Psoas muscle (tissue), 8 donors: ENCODE data around the gene SCPEP1. TPM values are rescaled to one million over a fixed set of nuclear protein-coding genes. Genes with fewer than 3 reads are reported as not detected.
A peak's percentile ranks its signal among the peaks of the same experiment; 100 is the strongest.
"Not testable (repeated sequence)": the region's sequence is repeated elsewhere in the genome, so short reads cannot be mapped to it uniquely, and the experiment has no call there.

Source experiments
- ATAC-seq, 4 donors: fragments of 200-7000 bp; cut with Tn5 transposase; one replicate each; pipeline ENCODE4 v1.9.1; 2020; ENCODE audit warnings: moderate library complexity in 3 of 4, mild to moderate bottlenecking in 2 of 4
- DNase-seq, 2 donors: peaks; one replicate each; pipeline ENCODE4 v3.0.0-alpha.2; 2020
- H3K27ac ChIP-seq: fragments of 200-600 bp; one replicate; pipeline ENCODE4 v1.8.0; 2022
- H3K27me3 ChIP-seq, 3 donors: fragments of 200-600 bp in 1 of 3; one replicate each; pipeline versions ENCODE4 v1.6.1 to v1.8.0; 2013 to 2022; ENCODE audit warnings: low read length in 2 of 3, mild to moderate bottlenecking in 2 of 3, moderate library complexity in 1 of 3; ENCODE audit not compliant: insufficient read depth in 3 of 3
- H3K36me3 ChIP-seq, 2 donors: fragments of 200-600 bp in 1 of 2; one replicate each; pipeline versions ENCODE4 v1.6.1 to v1.8.0; 2013 to 2022; ENCODE audit warnings: low read depth in 1 of 2, mild to moderate bottlenecking in 1 of 2, moderate library complexity in 1 of 2; ENCODE audit not compliant: insufficient read depth in 1 of 2
- H3K4me1 ChIP-seq: fragments of 200-600 bp; one replicate; pipeline ENCODE4 v1.8.0; 2022
- H3K4me3 ChIP-seq: fragments of 200-600 bp; one replicate; pipeline ENCODE4 v1.8.0; 2022; ENCODE audit warnings: mild to moderate bottlenecking
- H3K9me3 ChIP-seq: fragments of 200-600 bp; one replicate; pipeline ENCODE4 v1.8.0; 2022
- CTCF ChIP-seq: fragments of 200-600 bp; IDR thresholded peaks from one replicate; pipeline ENCODE4 v1.8.0; 2022; ENCODE audit warnings: antibody characterized with exemption
- WGBS, 3 donors: extraction: QIAGEN DNeasy Blood & Tissue Kit; methylation state at CpG; one replicate each; pipeline versions ENCODE4 v1.1.6 to v1.1.7; 2013; 5-methylcytosine and 5-hydroxymethylcytosine counted together
- intact Hi-C, 2 donors: fragments of 100-400 bp; cut with DNase I; formaldehyde crosslinking; loops; one replicate each; pipeline versions ENCODE4 v1.11.0 to v1.14.2; 2022
- polyA plus RNA-seq, 3 donors: library from polyadenylated mRNA; stranded (reverse); fragments of 200-250 nt; gene quantifications; one replicate each; pipeline ENCODE4 v1.2.3, GENCODE V29; 2013
- total RNA-seq, 4 donors: library from RNA; stranded (reverse); fragmentation: NEBNext Ultra II Directional in 2 of 4; extraction: Animal tissue kit (Norgen Biotek cat#: 25700) in 2 of 4; gene quantifications; one replicate each; pipeline versions ENCODE4 v1.2.1 to v1.2.4, GENCODE V29; 2021 to 2023
- donor health status: healthy with polysubstance abuse.
- donor health status: DM: no; HTN: no; CAD: no; lungs with moderate emphysema.
- donor health status: Bipolar disorder and iron deficiency.
- donor health status: healthy.
- donor health status: DM: yes; HTN: yes; CAD: no.
- donor health status: DM: no; HTN: no; CAD: no.
- donor health status: DM: no; HTN: no; CAD: no.
- donor health status: DM: yes; HTN: yes; CAD: no.

SCPEP1 gene
- total and polyA plus RNA-seq, 7 donors = 5.8 to 33.1 (median 12.2) TPM

GRCh38 chr17:56976941-56977608 lies 856 bp upstream of the SCPEP1 start:
- no peak overlapping the region for H3K27ac ChIP-seq
- no peak for TF ChIP-seq CTCF
- peaks cover 0 to 12% of the 10 kb centered on the region in 2 donors for H3K36me3 ChIP-seq
- no peaks in the 10 kb centered on the region for H3K27me3 ChIP-seq
- H3K4me1 ChIP-seq = peaks cover 8% of the 10 kb centered on the region
- DNase-seq (no peak), ATAC-seq (peak in 2 of 4 donors; percentile 13 to 23)
- 49 to 58% (median 58%) methylated on average over 11 of the region's 11 CpGs for WGBS, 3 donors
- intact Hi-C loops = no loop called here
- peak overlapping the region; percentile 79 for H3K4me3 ChIP-seq
- H3K9me3 ChIP-seq = no peaks in the 10 kb centered on the region

DNA sequence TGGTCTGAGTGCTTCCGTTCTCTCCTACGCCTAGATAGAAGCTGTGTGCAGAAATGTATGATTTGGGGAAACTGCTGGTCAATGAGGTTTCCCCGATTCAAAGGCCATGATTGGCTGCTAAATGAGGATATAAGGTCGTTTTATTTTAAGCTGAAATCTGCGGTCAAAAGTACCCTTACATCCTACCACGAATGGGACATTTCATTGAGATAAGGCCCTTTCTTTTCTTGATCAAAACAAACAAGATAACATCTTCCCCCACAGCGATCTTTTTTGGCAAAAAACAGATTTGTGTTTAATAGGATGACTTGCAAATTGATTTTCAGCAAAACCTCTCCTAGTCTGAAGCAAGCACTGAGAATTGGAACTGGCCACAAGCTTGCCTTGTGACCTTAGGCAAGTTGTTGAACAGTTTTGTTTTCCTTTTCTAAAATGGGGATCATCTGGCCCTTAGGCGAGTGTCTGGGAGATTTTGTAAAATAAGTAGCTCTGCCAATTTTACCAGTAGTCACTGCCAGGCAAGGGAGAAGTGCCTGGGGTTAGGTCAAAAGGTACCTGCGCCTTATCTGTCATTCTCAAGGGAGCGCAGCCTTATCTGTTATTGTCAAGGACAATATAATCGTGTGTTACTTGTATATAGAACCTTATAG lies 635 bp downstream of the SCPEP1 start:
- intact Hi-C loops = no loop called here
- Histone ChIP-seq H3K27me3 (no peaks in the 10 kb centered on the region), H3K27ac (peak overlapping the region; percentile 53), H3K9me3 (no peaks in the 10 kb centered on the region), H3K4me3 (peak overlapping the region; percentile 79), H3K36me3 (peaks cover 0 to 27% of the 10 kb centered on the region in 2 donors), H3K4me1 (peaks cover 8% of the 10 kb centered on the region)
- no peak for TF ChIP-seq CTCF
- whole genome bisulfite sequencing, 3 donors = 27 to 46% (median 30%) methylated on average over 11 of the region's 11 CpGs
- no peak for DNase-seq
- ATAC-seq = peak in 1 of 4 donors; percentile 45

- ATAC-seq = no peak
- DNase-seq = no peak
- H3K36me3 ChIP-seq = peaks cover 0 to 28% of the 10 kb centered on the region in 2 donors
- H3K4me3 ChIP-seq = peak overlapping the region; percentile 79
- H3K4me1 ChIP-seq = peaks cover 8% of the 10 kb centered on the region
- WGBS, 3 donors = 62 to 66% (median 62%) methylated on average over 3 of the region's 3 CpGs
- no peaks in the 10 kb centered on the region for H3K27me3 ChIP-seq
- TF ChIP-seq CTCF = no peak
- H3K27ac ChIP-seq = peak overlapping the region; percentile 53
- intact Hi-C loops = no loop called here
- H3K9me3 ChIP-seq = no peaks in the 10 kb centered on the region
Measured at GRCh38 chr17:56979091-56979480, 1.2 kb downstream of the SCPEP1 start.

GRCh38 chr17:56980526-56980925 lies 2.6 kb downstream of the SCPEP1 start:
- H3K4me3 ChIP-seq, H3K27me3 ChIP-seq, H3K27ac ChIP-seq, H3K9me3 ChIP-seq, ATAC-seq, DNase-seq, H3K4me1 ChIP-seq, intact Hi-C loops: not testable (repeated sequence)
- 93 to 95% (median 95%) methylated on average over 12 of the region's 12 CpGs for WGBS, 3 donors
- H3K36me3 ChIP-seq = peaks cover 0 to 41% of the 10 kb centered on the region in 2 donors

- 93 to 94% (median 94%) methylated on average over 8 of the region's 8 CpGs for WGBS, 3 donors
- intact Hi-C loops = no loop called here
- no peaks in the 10 kb centered on the region for H3K9me3 ChIP-seq
- DNase-seq = no peak
- peaks cover 8% of the 10 kb centered on the region for H3K4me1 ChIP-seq
- no peak overlapping the region for H3K27ac ChIP-seq
- no peaks in the 10 kb centered on the region for H3K27me3 ChIP-seq
- no peak overlapping the region for H3K4me3 ChIP-seq
- TF ChIP-seq CTCF = no peak
- ATAC-seq = no peak
- H3K36me3 ChIP-seq = peaks cover 0 to 47% of the 10 kb centered on the region in 2 donors
Measured at GRCh38 chr17:56982312-56982711, 4.4 kb downstream of the SCPEP1 start.
